NCI-H446 treated with DMSO at 0.1 percent for 48 hours (cell line): ENCODE results near the gene AP2A1.
"Not testable (repeated sequence)": the region's sequence is repeated elsewhere in the genome, so short reads cannot be mapped to it uniquely, and the experiment has no call there.

ENCODE experiments used
- DNase-seq: peaks from one replicate; lab custom pipeline; 2025; lab: John Stamatoyannopoulos, UW

AP2A1 gene

DNA sequence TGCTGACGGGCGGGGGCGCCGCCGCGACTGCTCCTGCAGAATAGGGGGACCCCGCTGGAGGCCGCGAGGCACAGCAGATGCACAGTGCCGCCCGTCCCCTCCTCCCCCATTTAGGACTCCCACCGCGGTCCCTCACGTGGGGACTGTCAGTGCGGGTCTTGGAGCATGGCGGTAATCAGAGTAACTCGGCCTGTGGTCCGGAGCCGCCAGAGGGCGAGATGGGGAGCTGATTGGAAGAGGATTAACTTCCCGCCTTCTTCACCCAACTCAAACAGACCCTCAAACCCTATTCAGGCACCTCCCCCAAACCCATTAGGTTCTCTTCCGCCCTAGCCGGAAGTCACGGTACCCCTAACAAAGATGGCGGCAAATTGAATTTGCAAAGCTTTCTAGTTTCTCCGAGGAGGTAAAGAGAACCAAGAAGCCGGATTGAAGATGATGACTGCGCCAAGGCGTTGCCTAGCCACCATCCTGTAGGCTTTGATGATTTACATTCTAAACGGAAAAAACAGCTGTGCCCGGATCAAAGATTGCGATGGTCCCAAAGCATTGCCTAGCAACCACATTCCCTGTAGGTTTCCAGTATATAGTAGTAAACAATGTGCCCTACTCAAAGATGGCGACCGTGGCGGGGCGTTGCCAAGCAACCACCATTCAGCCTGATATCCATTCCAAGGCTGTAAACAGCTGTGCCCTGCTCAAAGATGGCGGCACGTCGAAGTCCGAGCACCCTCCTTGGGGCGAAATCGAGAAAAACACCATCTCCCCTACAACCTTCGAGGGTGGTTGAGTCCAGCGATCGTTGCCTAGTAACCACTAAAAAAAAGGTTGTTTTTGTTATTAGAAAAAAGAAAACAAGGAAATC lies 46.4 kb downstream of the AP2A1 start, which contains the start of gene FUZ:
FUZ (minus strand) TSS at position 296 of the 865 bp plus-strand sequence; CDS start at position 110, 186 bp downstream.
- peak; percentile 99 for DNase-seq

DNA sequence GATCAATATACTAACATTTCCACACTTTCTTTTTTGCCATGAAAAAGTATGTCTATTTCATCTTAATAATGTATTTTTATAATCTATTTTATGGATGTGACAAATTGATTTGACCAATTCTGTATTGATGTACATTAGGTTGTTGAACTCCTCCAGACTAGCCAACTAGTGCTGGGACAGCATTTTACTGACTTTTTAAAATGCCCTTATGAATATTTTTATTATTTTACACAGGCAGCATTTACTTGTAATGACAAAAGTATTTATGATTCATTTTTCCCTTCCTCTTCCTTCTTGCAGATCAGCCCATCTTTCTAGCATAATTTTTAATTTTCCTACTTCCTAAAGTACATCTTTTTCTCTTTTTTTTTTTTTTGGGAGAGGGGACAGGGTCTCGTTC lies 47.2 kb downstream of the AP2A1 start:
- DNase-seq, result no peak

DNA sequence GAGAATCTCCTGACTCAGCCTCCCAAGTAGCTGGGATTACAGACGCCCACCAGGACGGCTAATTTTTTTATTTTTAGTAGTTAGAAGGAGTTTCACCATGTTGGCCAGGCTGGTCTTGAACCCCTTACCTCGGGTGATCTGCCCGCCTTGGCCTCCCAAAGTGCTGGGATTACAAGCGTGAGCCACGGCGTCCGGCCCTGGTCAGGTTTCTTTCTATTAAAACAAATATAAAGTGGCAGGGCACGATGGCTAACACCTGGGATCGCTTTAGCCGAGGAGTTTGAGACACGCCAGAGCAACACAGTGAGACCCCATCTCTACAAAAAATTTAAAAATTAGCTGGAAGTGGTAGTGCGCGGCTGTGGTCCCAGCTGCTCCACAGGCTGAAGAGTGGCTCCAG lies 49.8 kb downstream of the AP2A1 start:
- DNase-seq, result no peak

DNA sequence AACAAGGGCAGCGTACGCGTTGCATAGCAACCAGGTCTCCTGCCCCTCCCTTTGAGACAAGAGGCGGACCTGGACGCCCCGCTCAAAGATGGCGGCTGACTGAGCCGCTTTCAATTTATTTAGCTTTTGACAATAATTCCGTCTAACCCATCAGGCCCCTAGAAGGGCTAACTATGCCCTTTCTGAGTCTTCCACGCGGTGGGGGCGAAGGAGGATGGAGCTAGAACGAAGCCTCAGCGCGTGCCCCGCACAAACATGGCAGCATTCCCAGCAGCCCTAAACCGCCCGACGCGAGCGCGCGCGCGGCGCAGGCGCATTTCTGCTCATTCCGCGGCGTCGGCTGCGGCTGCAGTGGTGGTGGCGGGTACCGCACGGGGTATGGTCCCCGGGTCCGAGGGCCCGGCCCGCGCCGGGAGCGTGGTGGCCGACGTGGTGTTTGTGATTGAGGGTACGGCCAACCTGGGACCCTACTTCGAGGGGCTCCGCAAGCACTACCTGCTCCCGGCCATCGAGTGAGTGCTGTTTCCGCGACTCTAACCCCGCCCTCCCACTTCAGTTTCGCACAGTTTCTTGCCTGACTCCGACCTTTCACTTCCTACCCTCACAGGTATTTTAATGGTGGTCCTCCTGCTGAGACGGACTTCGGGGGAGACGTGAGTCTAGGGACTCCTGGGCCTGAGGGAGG lies 51.3 kb downstream of the AP2A1 start, which contains the start of gene MED25:
MED25 (plus strand) TSS at position 326 of the 685 bp plus-strand sequence; CDS start at position 379, 53 bp downstream.
- DNase-seq, result peak; percentile 67

DNA sequence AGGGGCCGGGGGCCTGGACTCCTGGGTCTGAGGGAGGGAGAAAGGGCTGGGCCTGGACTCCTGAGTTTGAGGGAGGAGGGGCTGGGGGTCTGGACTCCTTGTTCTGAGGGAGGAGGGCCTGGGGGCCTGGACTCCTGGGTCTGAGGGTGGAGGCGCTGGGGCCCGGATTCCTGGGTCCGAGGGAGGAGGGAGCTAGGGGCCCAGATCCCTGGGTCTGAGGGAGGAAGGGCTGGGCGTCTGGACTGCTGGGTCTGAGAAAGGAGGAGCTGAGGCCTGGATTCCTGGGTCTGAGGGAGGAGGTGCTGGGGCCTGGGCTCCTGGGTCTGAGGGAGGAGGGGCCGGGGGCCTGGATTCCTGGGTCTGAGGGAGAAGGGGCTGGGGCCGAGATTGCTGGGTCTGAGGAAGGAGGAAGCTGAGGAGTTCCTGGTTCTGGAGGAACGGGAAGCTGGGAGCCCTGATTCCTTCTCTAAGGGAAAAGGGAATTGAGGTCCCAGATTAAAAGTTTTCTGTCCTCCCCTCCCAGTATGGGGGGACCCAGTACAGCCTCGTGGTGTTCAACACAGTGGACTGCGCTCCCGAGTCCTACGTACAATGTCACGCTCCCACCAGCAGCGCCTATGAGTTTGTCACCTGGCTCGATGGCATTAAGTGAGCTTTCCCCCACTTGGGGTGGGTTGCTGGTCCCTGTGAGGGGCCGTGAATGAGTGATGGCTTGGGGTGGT lies 52.0 kb downstream of the AP2A1 start:
- no peak for DNase-seq

DNA sequence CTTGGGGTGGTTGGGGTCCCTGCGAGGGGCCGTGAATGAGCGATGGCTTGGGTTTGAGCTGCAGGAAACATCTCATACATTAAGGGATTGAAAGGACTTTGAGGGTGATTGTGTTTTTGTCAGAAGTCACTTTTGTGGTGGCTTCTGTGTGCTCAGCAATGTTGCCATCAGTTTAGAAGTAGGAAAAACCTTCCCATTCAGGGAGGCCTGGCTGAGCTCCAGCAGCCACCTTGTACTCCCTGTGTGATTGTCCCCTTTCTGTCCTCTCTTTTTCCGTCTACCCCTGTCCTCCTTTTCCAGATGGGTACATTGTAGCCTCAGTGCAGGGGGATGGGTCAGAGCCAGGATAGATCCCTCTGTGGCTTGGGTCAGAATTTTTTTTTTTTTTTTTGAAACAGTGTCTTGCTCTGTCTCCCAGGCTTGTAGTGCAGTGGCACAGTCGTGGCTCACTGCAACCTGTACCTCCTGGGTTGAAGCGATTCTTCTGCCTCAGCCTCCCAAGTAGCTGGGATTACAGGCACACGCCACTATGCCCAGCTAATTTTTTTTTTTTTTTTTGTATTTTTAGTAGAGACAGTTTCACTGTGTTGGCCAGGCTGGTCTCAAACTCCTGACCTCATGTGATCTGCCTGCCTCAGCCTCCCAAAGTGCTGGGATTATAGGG lies 52.8 kb downstream of the AP2A1 start:
- not testable (repeated sequence) for DNase-seq

DNA sequence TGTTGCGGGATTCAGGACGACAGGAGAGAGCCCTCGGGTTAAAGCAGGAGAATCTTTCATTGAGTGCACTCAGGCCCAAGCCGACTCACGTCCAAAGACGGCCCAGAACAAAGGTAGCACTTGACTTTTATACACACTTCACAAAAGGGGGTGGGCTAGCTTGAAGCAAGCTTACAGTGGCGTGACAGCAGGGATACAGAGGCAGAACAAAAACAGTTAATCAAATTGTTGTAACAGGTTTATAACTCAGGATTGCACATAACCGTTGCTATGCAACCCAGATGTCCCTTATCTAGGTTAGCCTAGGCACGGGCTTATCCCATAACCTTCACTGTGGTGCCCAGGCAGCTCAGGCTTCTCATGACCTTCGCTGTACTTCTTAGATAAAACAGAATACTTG lies 53.3 kb downstream of the AP2A1 start:
- DNase-seq, result no peak

DNA sequence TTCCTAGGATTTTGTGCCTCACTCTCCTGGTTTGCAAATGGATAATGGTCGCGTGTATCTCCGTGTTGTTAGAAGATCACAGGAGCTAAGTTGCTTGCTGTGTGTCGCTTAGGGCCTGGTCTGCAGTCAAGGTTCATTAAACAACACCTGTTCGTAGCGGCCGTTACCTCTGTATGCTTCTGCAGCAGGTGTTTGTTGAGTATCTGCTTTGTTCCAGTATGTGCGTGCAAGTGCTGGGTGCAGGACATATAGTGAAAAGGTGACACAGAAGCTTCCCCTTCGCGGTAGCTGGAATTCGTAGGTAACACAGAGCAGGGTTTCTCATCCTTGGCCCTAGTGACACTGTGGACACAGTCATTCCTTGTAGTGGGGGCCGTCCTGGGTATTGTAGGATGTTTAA lies 56.7 kb downstream of the AP2A1 start:
- no peak for DNase-seq

DNA sequence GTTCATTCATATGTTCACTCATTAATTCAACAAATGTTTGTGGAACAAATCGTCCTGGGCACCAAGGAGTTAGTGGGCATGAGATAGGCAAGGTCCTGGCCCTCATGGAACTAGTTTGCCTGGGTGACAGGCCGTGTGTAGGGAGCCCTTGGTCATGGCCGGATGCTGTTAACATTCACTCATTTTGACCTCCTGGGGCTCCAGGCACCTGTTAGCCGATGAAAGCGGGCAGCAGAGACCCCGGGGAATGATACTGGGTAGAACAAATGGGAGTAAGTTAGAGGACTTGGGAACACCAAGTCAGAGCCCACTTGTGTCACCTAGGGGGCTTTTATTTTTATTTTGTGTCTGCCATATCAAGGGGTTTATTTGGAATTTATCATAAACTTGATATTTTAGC lies 57.9 kb downstream of the AP2A1 start:
- DNase-seq, result no peak

DNA sequence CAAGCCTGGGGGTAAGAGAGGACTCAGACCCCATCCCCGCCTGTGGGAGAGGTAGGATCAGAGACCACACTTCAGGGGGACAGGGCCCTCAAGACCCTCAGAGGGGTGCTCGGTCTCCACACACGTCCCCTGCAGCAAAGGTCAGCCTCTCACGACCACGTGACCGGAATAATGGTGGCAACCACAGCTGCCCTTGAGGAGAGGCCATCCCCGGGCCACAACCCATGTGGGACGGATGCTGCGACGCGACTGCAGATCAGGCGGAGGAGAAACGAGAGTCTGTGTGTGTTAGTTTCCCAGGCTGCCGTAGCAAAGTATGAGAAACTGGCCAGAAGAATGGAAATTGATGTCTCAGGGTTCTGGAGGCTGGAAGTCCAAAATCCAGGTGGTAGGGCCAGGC lies 60.2 kb downstream of the AP2A1 start:
- no peak for DNase-seq

DNA sequence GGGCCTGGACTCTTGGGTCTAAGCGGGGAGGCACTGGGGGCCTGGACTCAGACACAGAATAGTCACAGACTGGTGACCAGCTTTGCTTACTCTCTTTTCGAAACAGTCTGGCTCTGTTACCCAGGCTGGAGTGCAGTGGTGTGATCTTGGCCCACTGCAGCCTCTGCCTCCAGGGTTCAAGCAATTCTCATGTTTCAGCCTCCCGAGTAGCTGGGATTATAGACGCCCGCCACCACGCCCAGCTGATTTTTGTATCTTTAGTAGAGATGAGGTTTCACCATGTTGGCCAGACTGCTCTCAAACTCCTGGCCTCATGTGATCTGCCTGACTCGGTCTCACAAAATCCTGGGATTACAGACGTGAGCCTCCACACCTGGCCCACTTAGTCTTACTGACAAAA lies 62.4 kb downstream of the AP2A1 start:
- DNase-seq, result no peak

DNA sequence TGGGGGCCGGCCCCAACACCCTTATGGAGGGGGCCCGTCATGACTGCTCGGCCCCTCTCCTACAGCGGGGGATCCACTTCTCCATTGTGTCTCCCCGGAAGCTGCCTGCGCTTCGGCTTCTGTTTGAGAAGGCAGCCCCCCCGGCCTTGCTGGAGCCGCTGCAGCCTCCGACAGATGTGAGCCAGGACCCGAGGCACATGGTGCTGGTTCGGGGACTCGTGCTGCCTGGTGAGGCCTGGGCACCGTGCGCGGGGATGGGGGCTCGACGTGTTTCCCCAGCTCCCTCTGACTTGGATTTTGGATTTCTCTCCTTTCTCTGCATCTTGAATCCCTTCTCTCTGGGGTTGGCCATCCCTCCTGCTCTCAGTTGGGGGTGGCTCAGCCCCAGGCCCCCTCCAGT lies 62.9 kb downstream of the AP2A1 start:
- DNase-seq, result no peak

DNA sequence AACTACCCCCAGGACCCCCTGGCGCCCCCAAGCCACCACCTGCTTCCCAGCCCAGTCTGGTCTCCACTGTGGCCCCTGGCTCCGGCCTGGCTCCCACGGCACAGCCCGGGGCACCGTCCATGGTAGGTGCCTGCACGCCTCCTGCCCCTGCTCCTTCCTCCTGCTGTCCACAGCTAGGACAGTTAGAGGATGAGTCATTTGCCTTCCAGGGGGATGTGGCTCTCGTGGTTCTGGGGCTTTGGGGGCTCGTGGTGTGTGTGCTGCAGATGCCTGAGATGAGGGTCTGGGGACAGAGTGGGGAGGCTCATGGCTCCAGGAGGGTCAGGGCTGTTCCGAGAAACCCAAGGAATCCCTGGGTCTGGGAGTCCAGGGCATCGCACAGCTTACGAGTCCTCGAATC lies 64.0 kb downstream of the AP2A1 start:
- DNase-seq, result no peak

DNA sequence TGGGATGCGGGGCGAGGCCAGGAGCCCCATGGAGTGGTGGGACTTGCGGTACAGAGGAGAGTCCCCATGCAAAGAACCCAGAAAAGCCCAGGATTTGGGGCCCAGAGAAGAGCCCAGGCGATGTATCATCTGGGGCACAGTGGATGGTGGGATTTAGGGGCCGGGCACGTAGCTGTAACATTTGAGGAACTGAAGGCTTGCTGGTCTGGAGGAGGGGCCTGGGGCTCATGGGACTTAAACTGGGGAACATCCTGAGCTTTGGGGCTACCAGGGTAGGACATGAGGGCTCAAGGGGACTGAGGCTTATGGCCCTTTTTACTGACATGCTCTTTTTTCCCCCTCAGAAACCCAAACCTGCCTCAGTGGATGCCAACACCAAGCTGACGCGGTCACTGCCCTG lies 64.8 kb downstream of the AP2A1 start:
- no peak for DNase-seq

DNA sequence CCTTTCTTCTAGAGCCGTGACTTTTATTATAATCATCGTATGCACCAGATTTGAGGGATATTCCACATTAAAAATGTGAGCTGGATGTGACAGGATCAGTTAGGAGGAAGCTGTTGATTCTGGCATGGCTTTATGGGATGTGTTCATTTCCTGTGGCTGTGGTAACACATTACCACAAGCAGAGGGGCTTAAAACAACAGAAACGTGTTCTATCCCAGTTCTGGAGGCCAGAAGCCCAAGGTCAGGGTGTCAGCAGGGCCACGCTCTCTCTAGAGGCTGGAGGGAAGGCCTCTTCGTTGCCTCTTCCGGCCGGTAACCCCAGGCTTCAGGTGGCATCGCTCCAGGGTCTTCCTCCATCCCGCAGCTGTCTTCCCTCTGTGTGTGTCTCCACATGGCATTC lies 65.8 kb downstream of the AP2A1 start:
- no peak for DNase-seq

DNA sequence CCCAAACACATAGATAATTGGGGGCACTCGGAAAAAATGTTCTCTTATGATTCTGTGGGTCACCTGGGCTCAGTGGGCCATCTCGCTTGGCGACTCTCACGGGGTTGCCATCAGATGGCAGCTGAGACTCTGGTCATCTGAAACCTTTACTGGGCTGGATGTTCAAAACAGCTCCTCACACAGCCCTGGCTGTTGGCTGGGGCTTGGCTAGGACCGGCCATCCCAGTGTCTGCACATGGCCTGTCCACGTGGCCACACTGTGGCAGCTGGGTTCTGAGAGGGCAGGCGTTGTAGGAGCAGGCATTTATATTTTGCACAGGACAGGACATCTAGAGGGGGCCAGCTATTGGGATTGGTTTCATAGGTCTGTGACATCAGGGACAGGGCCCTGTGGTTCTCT lies 66.8 kb downstream of the AP2A1 start:
- no peak for DNase-seq

DNA sequence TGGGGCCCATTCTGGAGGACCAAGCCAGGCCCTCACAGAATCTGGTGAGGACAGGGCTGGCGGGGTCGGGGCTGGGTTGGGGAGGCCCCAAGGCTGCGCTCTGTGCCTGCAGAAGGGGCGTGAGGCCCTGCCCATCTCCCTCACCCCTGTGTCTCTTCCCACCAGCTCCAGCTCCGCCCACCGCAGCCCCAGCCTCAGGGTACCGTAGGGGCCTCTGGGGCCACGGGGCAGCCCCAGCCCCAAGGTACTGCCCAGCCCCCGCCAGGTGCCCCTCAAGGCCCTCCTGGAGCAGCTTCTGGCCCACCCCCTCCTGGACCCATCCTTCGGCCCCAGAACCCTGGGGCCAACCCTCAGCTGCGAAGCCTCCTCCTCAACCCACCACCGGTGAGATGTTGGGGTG lies 68.8 kb downstream of the AP2A1 start:
- DNase-seq, result no peak

DNA sequence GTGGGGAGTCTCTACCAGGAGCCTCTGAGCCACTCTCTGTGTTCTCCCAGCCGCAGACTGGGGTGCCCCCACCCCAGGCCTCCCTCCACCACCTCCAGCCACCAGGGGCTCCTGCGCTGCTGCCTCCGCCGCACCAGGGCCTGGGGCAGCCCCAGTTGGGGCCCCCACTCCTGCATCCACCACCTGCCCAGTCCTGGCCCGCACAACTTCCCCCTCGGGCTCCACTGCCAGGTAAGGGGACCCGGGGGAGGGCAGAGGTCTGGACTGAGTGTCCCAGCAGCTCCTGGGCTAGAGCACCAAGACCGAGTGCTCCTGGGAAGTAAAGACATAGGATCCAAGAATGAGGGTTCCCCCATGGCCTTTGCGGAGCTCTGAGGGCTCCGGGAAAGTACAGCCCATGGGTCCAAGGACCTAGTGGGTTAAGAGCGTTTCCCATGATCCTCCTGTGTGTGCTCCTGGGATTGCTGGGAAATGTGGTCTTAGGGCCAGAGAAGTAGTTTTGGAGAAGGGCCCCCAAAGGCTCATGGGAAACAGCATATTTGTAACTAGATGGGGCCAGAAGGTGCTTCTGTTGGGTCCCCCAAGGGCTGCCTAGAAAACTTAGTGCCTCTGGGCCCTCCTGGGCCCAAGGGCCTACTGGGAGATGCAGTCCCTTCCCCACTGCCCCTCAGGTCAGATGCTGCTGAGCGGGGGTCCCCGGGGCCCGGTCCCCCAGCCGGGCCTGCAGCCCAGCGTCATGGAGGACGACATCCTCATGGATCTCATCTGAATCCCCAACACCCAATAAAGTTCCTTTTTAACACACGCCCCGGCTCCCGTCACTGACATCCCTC lies 69.6 kb downstream of the AP2A1 start:
- no peak for DNase-seq

DNA sequence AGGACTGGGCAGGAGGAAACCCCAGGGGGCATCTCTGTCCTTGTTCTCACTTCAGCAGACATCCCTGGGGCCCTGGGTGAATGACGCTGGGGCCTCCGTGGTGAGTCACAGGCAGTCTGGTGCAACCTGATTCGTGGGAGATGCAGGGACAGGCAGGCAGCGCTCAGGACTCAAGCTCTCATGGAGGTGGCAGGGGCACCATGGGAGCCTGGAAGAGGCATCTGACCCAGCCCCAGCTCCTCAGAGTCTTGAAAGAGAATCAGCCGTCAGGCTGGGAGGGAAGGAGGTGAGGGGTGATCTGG lies 70.2 kb downstream of the AP2A1 start:
- no peak for DNase-seq

DNA sequence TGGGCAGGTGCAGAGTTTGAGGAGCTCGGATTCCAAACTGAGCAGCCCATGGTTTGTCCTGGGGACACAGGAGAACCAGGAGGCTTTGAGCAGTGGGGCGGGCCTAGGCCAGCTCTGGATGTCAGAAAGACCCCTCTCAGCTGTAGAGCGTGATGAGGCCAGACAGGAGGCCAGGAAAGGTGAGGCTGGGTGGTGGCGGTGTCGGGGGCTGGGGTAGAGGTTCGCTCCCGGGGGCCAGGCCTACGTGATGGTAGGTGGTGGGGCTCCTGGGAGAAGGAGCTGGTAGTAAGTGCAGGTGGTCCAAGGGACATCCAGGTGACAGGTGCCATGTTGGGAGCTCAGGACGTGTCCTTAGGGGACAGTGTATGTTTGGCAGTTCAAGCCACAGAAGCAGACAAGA lies 70.6 kb downstream of the AP2A1 start:
- DNase-seq, result no peak

DNA sequence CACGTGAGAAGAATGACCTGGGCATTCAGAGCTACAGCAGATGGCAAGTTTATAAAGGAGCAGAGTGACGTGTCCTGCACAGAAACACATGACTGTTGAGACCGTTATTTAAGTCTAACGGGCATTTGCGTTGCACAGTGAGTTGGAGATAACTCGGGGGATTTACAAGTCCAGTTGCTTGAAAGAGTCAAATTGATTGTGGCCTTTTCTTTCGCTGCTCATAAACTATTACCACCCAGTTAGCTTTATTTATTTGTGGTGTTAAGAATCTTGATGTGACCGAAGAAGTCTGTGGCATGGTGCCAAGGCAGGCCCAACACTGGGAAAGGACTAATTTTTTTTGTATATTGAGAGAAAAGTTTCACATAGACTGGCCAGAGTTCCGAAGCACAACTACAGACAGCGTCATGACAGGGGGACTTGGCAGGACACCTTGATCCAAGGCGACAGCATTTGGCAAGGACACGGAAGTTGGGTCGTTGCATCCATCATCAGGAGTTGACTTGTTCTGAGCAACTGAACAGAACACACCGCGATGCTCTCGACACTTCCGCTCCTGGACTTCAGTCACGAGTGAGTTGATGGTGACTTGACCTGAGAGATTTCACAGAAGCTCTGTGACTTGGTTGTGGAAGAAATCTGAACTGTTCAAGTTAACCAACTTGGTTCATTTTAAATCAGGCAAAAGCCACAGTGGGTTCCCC lies 72.2 kb downstream of the AP2A1 start:
- no peak for DNase-seq
